Activated T-cell treated with anti-CD3 and anti-CD28 coated beads, Interleukin-2, amount 50 U/mL, for 4 hours (primary cell): ENCODE data around the gene PTPRT. TPM values are rescaled to one million over a fixed set of nuclear protein-coding genes. Genes with fewer than 3 reads are reported as not detected.

Experiments used
- ATAC-seq, 2 donors: fragments of 200-7000 bp; cut with Tn5 transposase; one replicate each; pipeline ENCODE4 v1.10.0; 2021
- DNase-seq: peaks from one replicate; pipeline ENCODE4 v3.0.0-alpha.2; 2020
- H3K27me3 Mint-ChIP-seq: one replicate; pipeline ENCODE4 v1.8.0; 2021; ENCODE audit warnings: low read depth, mixed read lengths
- H3K36me3 Mint-ChIP-seq: one replicate; pipeline ENCODE4 v1.8.0; 2022; ENCODE audit warnings: mixed read lengths; ENCODE audit not compliant: insufficient read depth
- H3K4me1 Mint-ChIP-seq: one replicate; pipeline ENCODE4 v1.8.0; 2021; ENCODE audit warnings: low read depth, mixed read lengths
- H3K4me3 Mint-ChIP-seq: one replicate; pipeline ENCODE4 v1.8.0; 2021; ENCODE audit warnings: mild to moderate bottlenecking, moderate library complexity, mixed read lengths
- H3K9me3 Mint-ChIP-seq: one replicate; pipeline ENCODE4 v1.8.0; 2021; ENCODE audit warnings: mixed read lengths
- total RNA-seq, 3 donors: library from RNA; stranded (reverse); gene quantifications; one replicate each; pipeline ENCODE4 v1.2.1, GENCODE V29; 2021

The PTPRT gene
- total RNA-seq, 3 donors from 2014 or later: not detected

DNA sequence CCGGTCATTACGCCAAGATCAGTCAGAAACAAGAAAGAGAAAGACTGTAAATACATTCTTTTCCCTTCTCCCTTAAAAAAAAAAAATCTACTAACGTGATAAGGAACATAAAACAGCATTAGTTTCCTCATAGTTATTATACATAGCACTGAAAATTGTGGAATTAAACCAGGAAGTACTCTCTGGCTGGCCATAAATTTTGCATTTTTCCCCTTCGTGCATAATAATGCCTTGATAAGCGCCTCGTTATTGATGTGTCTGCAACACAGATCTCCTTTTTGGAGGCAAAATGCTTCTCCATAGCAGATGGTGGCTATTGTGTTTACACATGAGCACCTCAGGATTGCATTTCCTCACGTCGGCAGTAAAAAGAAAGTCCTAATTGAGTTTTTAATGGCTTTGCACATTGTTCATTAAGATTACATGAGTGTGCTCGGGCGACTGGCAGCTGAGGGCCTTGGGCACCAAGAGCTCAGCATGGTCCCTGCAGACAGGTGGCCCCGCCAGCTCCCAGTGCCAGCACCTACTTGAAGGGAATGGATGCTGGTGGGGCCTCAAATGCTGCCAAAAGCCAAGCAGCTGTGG lies 394.5 kb downstream of the PTPRT start:
- no peak for DNase-seq
- Mint-ChIP-seq H3K27me3 (peaks cover 1% of the 10 kb centered on the region), H3K9me3 (peaks cover 9% of the 10 kb centered on the region), H3K36me3 (no peaks in the 10 kb centered on the region), H3K4me1 (no peaks in the 10 kb centered on the region), H3K4me3 (no peak overlapping the region)
- ATAC-seq: no peak

DNA sequence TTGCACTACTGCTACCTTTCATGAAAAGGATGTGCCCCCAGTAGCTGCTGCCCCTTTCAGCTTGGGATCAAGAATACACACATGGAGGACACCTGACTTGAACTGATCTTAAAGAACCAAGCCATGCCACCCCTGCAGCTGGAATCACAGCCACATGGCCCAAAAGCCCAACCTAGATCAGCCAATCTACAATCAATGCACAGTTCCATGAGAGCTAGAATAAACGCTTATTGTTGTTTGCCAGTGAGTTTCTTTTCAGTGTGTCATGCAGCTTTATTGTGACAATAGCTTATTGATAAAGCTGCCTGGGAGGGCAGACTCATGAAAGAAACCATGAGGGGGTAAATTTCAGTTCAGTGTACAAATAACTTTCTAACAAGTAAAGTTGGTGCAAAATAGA lies 397.7 kb downstream of the PTPRT start:
- DNase-seq (no peak), ATAC-seq (no peak)
- no peak overlapping the region for H3K4me3 Mint-ChIP-seq
- H3K4me1 Mint-ChIP-seq: no peaks in the 10 kb centered on the region
- no peaks in the 10 kb centered on the region for H3K36me3 Mint-ChIP-seq
- H3K9me3 Mint-ChIP-seq: peaks cover 5% of the 10 kb centered on the region
- peaks cover 1% of the 10 kb centered on the region for H3K27me3 Mint-ChIP-seq

DNA sequence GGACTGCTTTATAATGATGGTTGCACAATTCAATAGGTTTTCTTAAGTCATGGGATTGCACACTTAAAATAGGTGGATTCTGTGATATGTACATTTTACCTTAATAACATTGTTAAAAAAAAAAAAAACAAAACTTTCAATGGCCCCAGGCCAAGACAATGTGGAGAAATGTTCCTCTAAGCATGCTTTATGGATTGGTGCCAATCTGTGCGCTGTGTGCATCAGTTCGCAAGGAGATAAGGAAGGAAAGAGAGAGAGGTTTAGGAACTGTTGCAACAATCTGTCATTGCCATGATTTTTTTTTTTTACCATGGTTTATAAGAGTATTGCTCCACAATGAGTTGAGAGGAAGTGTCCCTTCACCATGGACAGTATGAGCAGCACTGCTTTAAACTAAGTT lies 399.6 kb downstream of the PTPRT start:
- H3K36me3 Mint-ChIP-seq: no peaks in the 10 kb centered on the region
- DNase-seq: no peak
- H3K27me3 Mint-ChIP-seq: peaks cover 1% of the 10 kb centered on the region
- H3K4me3 Mint-ChIP-seq: no peak overlapping the region
- ATAC-seq: no peak
- peaks cover 5% of the 10 kb centered on the region for H3K9me3 Mint-ChIP-seq
- H3K4me1 Mint-ChIP-seq: no peaks in the 10 kb centered on the region

DNA sequence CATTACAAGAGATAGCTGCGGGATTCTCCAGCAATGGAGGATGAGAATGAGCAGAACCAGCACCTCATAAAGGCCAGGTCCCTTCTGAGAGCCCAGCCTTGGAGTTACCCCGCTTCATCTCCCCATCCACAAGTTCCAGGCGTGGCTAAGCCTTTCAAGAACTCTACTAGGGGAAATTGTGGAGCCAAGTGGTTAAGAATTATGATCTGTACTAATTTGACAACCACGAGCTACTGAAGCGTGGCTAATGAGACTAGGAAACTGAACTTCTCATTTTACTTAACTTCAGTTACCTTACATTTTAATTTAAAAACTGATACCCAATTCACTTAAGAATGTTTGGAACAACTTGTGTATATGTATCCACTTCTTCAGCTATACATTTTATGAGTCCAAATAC lies 401.0 kb downstream of the PTPRT start:
- no peak overlapping the region for H3K4me3 Mint-ChIP-seq
- DNase-seq (no peak), ATAC-seq (no peak)
- H3K27me3 Mint-ChIP-seq: peaks cover 1% of the 10 kb centered on the region
- H3K4me1 Mint-ChIP-seq: no peaks in the 10 kb centered on the region
- no peaks in the 10 kb centered on the region for H3K36me3 Mint-ChIP-seq
- peaks cover 5% of the 10 kb centered on the region for H3K9me3 Mint-ChIP-seq

DNA sequence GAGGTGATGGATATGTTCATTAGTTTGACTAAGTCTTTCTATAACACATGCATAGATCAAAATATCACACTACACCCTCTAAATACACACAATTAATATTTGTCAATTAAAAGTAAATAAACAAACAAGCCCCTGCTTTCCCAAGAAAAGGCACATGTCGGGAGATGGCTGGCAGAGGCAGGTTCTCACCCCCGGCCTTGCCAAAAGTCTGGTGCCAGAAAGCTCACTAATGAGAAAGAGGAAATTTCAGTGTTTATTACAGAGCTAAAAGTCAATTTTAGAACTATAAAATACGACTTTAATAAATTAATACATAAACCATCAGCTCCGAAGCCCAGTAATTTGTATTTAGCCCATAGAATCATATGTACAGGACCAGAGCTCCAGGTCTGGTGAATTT lies 404.7 kb downstream of the PTPRT start:
- H3K4me3 Mint-ChIP-seq: no peak overlapping the region
- H3K36me3 Mint-ChIP-seq: no peaks in the 10 kb centered on the region
- no peaks in the 10 kb centered on the region for H3K4me1 Mint-ChIP-seq
- DNase-seq (no peak), ATAC-seq (no peak)
- H3K27me3 Mint-ChIP-seq: no peaks in the 10 kb centered on the region
- peaks cover 11% of the 10 kb centered on the region for H3K9me3 Mint-ChIP-seq

DNA sequence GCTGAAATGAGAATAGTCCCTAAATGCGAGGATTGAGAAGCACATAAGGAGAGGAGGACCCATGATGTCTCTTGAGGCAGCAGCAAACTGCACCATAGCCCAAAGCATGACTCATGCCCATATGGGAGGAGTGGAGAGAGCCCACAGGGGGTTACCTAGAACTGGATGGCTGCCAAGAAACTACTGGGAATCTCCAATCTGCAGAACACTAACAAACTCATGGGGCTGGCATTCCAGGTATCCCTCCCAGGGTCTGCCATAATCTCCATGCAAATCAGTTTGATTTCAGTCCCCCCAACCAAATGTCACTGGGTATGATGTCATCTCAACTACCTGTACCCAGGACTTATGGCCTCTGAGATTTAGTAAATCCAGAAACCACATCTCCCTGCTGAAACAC lies 410.5 kb downstream of the PTPRT start:
- H3K4me1 Mint-ChIP-seq: no peaks in the 10 kb centered on the region
- ATAC-seq (no peak), DNase-seq (no peak)
- H3K27me3 Mint-ChIP-seq: no peaks in the 10 kb centered on the region
- no peak overlapping the region for H3K4me3 Mint-ChIP-seq
- H3K36me3 Mint-ChIP-seq: no peaks in the 10 kb centered on the region
- H3K9me3 Mint-ChIP-seq: peaks cover 11% of the 10 kb centered on the region

DNA sequence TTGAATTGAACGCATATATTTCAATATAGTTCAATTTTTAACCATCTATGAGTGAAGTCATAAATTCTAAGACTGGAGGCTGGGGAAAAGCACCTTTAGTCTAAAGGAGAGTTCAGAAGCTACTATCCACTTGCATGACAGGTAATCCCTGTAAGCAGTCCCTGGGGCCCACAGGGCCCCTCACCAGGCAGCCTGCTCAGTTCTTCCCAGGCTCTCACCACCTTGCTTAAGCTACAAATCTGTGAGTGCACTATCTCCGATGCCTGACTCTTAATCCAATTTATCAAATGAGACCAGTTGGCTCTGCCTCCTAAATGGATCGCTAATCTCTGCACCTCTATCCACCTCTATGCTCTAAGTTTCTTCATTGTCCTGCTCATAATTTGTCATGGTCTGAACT lies 413.8 kb downstream of the PTPRT start:
- DNase-seq: no peak
- no peaks in the 10 kb centered on the region for H3K9me3 Mint-ChIP-seq
- ATAC-seq: no peak
- H3K27me3 Mint-ChIP-seq: peaks cover 2% of the 10 kb centered on the region
- no peaks in the 10 kb centered on the region for H3K4me1 Mint-ChIP-seq
- H3K36me3 Mint-ChIP-seq: no peaks in the 10 kb centered on the region
- no peak overlapping the region for H3K4me3 Mint-ChIP-seq

DNA sequence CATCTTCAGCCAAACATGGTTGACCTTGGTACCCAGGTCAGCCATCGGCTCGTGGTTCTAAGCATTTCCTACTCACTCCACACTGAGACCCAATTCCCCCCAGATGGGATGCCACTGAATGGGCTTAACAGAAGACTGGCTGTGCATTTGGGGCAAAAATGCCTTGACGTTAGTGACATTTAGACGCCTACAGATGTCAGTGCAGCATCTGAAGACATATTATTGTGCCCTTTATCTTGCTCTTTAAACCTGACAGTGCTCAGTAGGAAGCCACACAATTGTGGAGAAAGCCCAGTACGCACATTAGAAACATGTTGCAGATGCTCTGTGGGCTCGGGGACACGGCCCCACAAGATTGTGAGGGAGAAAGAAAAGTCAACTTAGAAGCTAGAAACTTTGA lies 414.7 kb downstream of the PTPRT start:
- H3K36me3 Mint-ChIP-seq: no peaks in the 10 kb centered on the region
- DNase-seq: no peak
- no peak overlapping the region for H3K4me3 Mint-ChIP-seq
- H3K9me3 Mint-ChIP-seq: no peaks in the 10 kb centered on the region
- ATAC-seq: no peak
- H3K4me1 Mint-ChIP-seq: no peaks in the 10 kb centered on the region
- peaks cover 2% of the 10 kb centered on the region for H3K27me3 Mint-ChIP-seq

DNA sequence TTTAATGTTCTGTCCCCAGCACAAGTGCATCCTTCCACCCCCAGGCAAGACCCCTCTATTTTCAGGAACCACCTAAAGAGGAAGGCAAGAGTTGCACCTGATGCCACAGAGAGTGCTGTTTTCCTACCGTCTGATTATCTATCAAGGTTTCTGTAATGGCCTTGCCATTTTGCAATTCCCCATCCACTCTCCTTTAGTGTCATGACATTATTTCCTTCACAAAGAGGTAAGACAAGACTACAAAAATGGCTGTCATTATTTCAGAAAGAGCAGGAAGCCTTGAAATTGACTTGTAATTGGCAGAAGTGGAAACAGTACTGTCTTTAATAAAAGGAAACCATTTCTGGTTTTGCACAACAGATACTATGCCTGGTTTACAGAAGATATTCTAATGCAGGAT lies 426.7 kb downstream of the PTPRT start:
- no peaks in the 10 kb centered on the region for H3K9me3 Mint-ChIP-seq

DNA sequence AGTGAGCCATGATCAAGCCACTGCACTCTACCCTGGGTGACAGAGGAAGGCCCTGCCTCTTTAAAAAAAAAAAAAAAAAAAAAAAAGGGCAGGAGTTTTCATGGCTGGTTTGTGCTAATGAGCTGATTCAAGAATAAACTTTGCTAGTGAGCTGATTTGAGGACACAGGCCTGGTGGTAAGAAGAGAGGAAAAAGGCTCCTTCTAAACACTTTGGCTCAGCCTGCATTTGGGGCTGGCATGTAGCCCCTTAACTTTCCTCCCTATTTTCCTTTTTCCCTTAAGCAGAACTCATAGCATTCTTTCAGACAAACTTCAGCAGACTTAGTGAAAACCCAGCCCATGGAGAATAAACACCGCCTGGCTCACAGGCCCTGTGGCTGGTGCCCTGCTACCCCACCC lies 432.7 kb downstream of the PTPRT start:
- H3K4me1 Mint-ChIP-seq: no peaks in the 10 kb centered on the region
- DNase-seq: no peak
- no peaks in the 10 kb centered on the region for H3K36me3 Mint-ChIP-seq
- H3K4me3 Mint-ChIP-seq: no peak overlapping the region
- H3K27me3 Mint-ChIP-seq: no peaks in the 10 kb centered on the region
- no peaks in the 10 kb centered on the region for H3K9me3 Mint-ChIP-seq
- ATAC-seq: no peak

More for the DNA sequence above, 426.7 kb downstream of the PTPRT start:
- Mint-ChIP-seq H3K4me1 (no peaks in the 10 kb centered on the region), H3K4me3 (no peak overlapping the region), H3K27me3 (no peaks in the 10 kb centered on the region), H3K36me3 (no peaks in the 10 kb centered on the region)
- ATAC-seq (no peak), DNase-seq (no peak)

DNA sequence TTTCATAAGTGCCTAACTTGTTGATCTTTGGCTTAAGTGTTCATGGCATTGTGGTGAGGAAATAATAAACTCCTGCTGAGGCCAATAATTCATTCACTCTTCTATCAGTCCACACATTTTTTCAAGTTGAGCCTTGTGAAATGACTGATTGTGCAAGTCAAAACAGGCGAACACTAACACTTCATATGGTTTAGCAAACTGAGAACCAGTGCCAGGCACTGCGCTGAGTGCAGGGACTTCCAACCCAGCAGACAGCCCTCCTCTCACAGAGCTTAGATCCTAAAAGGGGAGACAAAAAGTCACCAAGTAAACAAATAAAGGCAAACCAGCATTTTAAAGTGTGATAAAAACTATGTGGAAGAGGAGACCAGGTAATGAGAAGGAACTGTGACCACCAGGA lies 435.0 kb downstream of the PTPRT start:
- no peak for ATAC-seq
- H3K4me3 Mint-ChIP-seq: no peak overlapping the region
- no peaks in the 10 kb centered on the region for H3K27me3 Mint-ChIP-seq
- no peaks in the 10 kb centered on the region for H3K4me1 Mint-ChIP-seq
- H3K9me3 Mint-ChIP-seq: no peaks in the 10 kb centered on the region
- no peaks in the 10 kb centered on the region for H3K36me3 Mint-ChIP-seq
- DNase-seq: no peak

DNA sequence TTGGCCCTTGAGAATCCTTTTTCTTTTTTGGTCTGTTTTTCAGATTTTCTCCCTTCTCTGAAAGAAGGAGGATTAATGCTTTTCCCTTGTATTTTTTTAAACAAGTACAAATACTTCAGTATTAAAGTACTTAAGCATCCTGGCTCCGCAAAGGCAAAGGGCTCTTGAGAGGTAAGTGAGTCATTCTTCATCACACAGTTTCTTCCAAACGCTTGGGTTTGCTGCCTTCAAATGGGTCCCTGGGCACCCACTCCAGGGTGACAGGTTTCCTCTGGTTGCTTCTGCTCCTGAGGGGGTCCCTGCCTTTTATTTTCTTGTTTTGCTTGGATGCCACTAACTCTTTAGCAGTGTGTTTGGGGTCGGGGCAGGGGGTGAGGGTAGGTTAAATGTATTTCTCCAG lies 437.1 kb downstream of the PTPRT start:
- H3K4me3 Mint-ChIP-seq: no peak overlapping the region
- peaks cover under 1% of the 10 kb centered on the region for H3K9me3 Mint-ChIP-seq
- no peaks in the 10 kb centered on the region for H3K36me3 Mint-ChIP-seq
- no peaks in the 10 kb centered on the region for H3K4me1 Mint-ChIP-seq
- H3K27me3 Mint-ChIP-seq: no peaks in the 10 kb centered on the region
- DNase-seq: no peak
- ATAC-seq: no peak

DNA sequence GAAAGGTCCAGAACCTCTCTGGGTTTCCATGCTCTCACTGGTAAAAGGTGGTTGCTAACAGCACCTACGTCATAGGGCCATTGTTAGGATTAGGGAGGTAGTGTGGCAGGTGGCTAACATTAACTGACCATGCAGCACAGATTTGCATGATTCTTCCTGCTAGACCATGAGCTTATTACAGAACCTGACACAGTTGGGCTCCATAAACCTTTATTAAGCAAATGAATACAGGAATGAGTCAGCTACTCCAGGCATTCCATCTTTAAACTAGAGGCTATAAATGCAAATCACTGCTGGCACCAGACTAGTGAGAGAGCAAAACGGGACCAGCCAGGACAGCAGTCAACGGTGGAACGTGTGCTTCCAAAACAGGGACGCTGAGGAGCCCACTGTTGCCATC lies 440.1 kb downstream of the PTPRT start:
- peaks cover 7% of the 10 kb centered on the region for H3K9me3 Mint-ChIP-seq
- DNase-seq: no peak

DNA sequence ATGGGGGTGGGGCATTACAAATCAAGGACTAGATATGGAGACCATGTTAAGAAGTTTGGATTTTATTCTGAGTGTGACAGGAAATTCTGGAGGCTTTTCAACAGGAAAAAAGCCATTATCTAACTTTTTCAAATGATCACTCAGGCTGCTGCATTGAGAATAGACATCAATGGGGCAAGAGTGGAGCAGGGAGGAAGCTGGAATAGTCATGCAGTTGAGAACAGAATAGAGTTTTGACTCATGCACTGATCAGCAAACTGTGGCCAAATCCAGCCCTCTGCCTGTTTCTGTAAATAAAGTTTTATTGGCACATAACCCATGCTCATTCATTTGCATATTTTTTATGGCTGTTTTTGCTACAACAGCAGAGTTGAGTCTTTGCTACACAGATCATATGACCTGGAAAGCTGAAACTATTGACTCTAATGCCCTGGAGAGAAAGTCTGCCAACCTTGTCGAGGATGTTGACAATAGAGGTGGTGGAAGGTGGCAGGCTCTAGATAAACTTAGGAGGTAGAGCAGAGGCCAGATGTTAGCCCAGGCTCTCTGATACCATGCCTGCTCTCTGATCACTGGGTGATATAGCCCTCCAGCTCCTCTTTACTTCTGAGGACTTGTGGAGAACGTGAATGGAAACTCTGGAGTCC lies 441.8 kb downstream of the PTPRT start:
- H3K4me3 Mint-ChIP-seq: no peak overlapping the region
- H3K9me3 Mint-ChIP-seq: peaks cover 7% of the 10 kb centered on the region

More for the DNA sequence above, 440.1 kb downstream of the PTPRT start:
- Mint-ChIP-seq H3K27me3 (no peaks in the 10 kb centered on the region), H3K4me3 (no peak overlapping the region), H3K36me3 (no peaks in the 10 kb centered on the region), H3K4me1 (no peaks in the 10 kb centered on the region)
- no peak for ATAC-seq

DNA sequence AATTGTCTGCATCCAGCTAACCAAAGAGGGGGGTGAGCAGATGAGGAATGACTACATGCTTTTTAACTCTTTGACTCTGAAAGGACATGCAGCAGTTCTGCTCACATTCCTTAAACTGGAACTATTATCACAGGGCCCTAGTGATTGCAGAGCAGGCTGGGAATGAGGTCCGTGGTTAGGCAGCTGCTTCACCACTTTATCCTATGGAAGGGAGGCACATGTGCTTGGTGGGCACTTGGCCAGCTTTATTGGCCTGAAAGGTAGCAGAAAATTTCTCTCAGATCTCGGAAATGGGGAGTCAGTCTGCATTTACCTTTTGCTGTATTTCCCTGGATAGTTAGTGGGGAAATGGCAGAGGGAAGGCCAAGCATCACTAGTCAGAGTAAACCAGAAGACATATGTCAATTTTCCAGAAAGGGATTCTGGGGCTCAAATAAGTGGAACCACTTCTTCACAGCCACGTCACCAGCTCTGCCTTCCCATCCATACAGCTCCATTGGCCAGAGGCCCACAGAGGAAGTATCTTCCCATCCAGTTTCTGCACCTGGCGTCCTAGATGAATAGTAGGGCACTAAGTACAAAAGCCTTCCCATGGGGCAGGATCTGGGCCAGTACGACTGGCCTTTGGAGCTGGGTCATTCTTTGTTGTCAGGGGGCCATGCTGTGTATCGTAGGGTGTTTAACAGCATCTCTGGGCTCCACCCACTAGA lies 444.8 kb downstream of the PTPRT start:
- Mint-ChIP-seq H3K27me3 (no peaks in the 10 kb centered on the region), H3K4me1 (no peaks in the 10 kb centered on the region), H3K4me3 (no peak overlapping the region), H3K36me3 (no peaks in the 10 kb centered on the region), H3K9me3 (peaks cover 11% of the 10 kb centered on the region)
- no peak for ATAC-seq
- no peak for DNase-seq

More for the DNA sequence above, 441.8 kb downstream of the PTPRT start:
- ATAC-seq (no peak), DNase-seq (no peak)
- no peaks in the 10 kb centered on the region for H3K27me3 Mint-ChIP-seq
- no peaks in the 10 kb centered on the region for H3K36me3 Mint-ChIP-seq
- H3K4me1 Mint-ChIP-seq: no peaks in the 10 kb centered on the region
